HG03196 (cell line): ENCODE data around the gene PSTPIP2.
"Not testable (repeated sequence)": the region's sequence is repeated elsewhere in the genome, so short reads cannot be mapped to it uniquely, and the experiment has no call there.

Experiments
- ATAC-seq: cut with Tn5 transposase; IDR thresholded peaks from one replicate; pipeline ENCODE4 v1.9.1; 2021; ENCODE audit not compliant: unreplicated experiment

PSTPIP2 gene

GRCh38 chr18:46070232-46070631 lies 1.8 kb downstream of the PSTPIP2 start:
- no peak for ATAC-seq

GRCh38 chr18:46069524-46069923 lies 2.5 kb downstream of the PSTPIP2 start:
- no peak for ATAC-seq

DNA sequence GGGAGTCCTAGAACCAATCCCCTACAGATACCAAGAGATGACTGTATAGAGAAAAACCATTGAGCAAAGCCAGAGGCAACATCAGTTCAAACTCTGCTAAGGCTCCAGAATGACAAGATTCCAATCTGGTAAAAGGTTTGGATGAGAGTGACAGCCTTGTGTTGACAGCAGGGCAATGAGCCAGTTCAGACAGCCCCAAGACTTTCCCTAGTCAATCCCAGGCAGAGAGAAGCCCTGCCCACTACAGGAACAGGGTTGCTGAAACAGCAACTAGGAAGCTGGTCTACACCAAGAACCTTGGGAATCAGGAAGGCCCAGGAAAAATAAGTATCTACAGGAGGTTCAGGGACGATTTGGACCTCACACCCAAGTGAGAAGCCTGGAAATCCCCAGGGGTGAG lies 3.3 kb downstream of the PSTPIP2 start:
- ATAC-seq = no peak

- no peak for ATAC-seq
Measured at GRCh38 chr18:46067438-46068007, 4.5 kb downstream of the PSTPIP2 start.

- ATAC-seq = no peak
Measured at GRCh38 chr18:46062781-46063180, 9.3 kb downstream of the PSTPIP2 start.

DNA sequence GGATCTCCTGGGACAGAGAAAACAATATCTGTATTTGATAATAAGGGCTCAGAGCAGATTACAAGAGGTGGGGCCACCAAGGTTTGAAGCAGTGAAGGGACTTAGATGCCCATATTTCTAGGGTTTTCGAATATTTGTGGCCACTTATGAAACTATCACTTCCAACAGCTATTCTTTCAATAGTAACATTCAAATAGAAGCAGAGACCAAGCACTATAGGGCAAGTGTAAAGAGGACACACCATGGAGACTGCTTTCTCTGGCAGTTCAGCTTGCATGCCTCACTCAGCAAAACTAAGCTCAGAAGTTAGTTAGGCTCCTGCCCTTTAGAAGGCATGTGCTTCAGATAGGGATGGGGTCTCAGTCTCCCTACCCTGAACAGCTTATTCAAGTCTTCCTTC lies 10.3 kb downstream of the PSTPIP2 start:
- no peak for ATAC-seq

DNA sequence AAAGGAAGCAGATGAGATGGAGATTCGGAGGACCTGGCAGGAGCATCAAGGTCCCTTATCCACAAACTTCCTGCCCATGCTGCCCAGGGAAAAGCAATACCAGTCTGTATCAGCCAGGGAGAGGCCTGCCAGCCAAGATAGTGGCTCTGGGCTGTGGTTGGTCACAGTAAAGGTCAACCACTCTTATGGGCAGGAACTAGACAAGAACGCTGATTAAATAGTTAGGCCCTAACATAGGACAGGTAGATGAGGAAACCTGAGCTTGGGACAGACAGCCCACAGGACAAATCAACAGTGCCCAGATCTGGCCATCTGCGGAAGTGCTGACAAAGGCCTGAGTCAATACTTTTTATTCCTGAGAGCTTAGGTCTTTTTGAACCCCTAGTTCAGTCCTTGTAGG lies 10.7 kb downstream of the PSTPIP2 start:
- no peak for ATAC-seq

DNA sequence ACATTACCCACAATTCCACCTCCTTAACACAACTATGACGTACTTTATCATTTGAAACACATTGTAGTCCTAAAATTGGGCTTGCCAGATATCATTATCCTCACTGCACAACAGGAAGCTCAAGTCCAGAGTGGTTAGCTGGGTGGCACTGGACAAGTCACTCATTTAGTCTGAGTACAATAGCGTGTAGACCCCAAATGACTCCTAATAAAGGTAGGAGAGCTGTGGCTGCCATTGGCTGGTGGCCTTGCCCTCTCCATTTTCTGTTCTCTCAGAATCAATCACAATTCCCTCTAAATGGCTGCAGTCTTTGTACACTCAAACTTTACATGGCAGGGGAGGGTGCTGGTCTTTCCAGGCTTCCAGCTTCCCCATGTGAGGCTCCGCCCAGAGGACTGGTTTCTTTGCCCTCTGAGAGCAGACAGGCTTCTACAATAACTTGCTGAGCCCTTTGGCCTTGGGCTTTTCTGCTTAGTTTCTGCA lies 11.7 kb downstream of the PSTPIP2 start:
- ATAC-seq = no peak

DNA sequence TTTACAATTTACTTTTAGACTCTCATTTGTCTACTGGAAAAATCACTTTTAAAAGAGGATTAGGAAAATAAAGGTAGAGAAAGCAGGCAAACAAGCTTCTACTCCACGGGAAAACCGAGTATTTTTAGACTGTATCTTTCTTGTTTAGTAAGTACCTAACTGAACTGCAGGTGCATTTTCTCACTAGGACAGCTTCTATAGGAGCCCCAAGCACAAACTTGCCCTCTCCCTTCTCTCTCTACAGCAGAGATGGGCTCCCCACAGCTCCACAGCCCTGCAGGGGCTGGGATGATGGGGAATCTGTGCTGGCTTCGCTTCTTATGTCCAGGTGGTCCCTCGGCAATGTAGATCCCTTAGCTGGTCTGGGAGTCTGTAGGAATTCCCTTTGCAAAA lies 16.2 kb downstream of the PSTPIP2 start:
- no peak for ATAC-seq

GRCh38 chr18:46054956-46055837 lies 16.9 kb downstream of the PSTPIP2 start:
- peak; percentile 48 for ATAC-seq

- ATAC-seq = no peak
Measured at GRCh38 chr18:46053368-46054095, 18.5 kb downstream of the PSTPIP2 start.

- no peak for ATAC-seq
Measured at GRCh38 chr18:46051731-46052461, 20.2 kb downstream of the PSTPIP2 start.

GRCh38 chr18:46050268-46050667 lies 21.8 kb downstream of the PSTPIP2 start:
- no peak for ATAC-seq

GRCh38 chr18:46048641-46049040 lies 23.4 kb downstream of the PSTPIP2 start:
- no peak for ATAC-seq

DNA sequence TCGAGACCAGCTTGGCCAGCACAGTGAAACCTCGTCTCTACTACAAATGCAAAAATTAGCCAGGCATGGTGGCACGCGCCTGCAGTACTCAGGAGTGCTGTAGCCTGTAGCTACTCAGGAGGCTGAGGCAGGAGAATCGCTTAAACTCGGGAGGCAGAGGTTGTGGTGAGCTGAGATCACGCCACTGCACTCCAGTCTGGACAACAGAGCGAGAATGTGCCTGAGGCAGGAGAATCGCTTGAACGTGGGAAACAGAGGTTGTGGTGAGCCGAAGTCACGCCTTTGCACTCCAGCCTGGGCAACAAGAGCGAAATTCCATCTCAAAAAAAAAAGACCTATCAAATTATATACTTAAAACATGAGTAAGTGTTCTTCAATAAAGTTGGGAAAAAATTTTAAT lies 24.7 kb downstream of the PSTPIP2 start:
- ATAC-seq = not testable (repeated sequence)

DNA sequence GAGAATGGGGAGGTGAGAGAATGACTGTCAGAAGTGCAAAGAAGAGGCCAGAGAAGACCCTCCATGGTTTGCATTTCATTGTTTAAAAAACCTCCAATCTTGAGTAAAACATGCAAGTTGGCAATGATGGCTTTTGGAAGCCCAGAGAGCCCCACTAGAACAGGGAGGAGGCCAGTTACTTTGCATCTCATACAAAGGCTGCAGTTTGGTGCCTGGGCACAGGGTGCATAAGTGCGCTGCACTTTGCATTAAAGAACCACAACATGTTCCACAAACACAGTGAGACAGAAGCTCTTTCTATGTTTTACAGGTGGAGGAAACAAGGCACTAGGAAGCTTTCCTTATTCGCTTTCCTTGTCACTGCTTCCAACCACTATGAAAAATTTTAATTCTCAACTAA lies 25.4 kb downstream of the PSTPIP2 start:
- no peak for ATAC-seq

DNA sequence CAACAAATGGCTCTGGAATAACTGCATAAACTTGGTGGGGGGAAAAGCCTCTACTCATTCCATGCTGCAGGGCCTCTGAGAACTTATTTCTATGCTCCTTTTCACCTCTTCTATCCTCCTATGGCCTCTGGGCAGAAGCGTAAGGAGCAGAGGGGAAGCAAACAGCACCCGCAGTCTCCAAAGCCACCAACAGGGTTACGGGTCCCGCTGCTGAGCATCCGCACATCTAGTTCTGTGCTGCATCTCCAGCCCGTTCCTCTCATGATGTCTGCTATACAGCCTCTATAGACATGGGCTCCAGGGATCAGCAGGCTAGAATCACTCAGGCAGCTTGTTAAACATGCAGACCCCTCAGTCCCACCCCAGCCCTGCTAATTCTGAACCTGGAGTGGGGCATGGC lies 25.9 kb downstream of the PSTPIP2 start:
- ATAC-seq = no peak

GRCh38 chr18:46042571-46043123 lies 29.4 kb downstream of the PSTPIP2 start:
- ATAC-seq = no peak

- no peak for ATAC-seq
Measured at GRCh38 chr18:46040747-46041104, 31.3 kb downstream of the PSTPIP2 start.

DNA sequence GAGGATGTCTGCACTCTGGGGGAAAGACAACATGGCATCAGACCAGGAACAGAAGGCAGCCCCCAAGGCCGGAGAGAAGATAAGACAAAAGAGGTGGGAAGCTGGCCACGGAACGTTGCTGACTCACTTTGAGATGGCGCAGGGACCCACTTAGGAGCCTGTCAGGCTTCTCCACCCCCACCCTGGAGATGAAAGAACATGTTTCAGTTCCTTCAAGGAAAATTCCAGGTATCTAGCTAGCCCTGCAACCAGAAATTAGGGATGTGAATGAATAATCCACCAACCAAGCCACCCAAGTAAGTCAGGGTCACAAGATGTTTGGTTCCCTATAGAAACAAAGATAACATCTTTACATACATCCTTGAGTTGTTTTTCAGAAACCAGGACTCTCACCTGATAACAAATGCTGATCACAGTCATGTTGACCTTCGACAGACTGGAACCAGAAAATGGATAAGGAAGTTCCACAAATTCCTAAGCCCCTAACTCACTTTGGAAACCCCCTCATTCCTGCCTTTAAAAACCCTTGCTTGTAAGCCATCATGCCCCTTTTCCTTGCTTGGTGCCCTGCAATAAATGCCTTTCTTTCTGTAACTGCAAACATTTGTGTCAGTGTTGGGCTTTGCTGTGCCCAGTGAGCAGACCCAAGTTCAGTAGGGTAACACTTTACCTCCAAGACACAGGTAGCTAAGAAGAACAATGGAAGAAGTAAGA lies 31.9 kb downstream of the PSTPIP2 start:
- ATAC-seq = no peak
